Uterus (tissue), 2 donors: Measurements from ENCODE around the gene RPLP1.

Experiments
- CTCF ChIP-seq, 4 experiments: fragments of 200-600 bp in 2 of 4; fragments of 450-650 bp in 2 of 4; sonication (generic) in 2 of 4; IDR thresholded peaks; one replicate each; pipeline ENCODE4 v1.5.1; 2016 to 2019; ENCODE audit warnings: antibody characterized with exemption in 4 of 4, mild to moderate bottlenecking in 2 of 4, moderate library complexity in 1 of 4
- POLR2A ChIP-seq, 2 donors: fragments of 450-650 bp; IDR thresholded peaks; one replicate each; pipeline ENCODE4 v1.6.1; 2016; ENCODE audit warnings: antibody characterized with exemption in 2 of 2, mild to moderate bottlenecking in 1 of 2, moderate library complexity in 1 of 2

GRCh38 chr15:69462030-69462492 is 9.4 kb downstream of the RPLP1 start:
- no peak for TF ChIP-seq POLR2A (IDR thresholded peaks at IDR 0.05)
- TF ChIP-seq CTCF (IDR thresholded peaks at IDR 0.05), result no peak
